IMR-90 (cell line): ENCODE results near the gene ADCY5. TPM values are rescaled to one million over a fixed set of nuclear protein-coding genes. Genes with fewer than 3 reads are reported as not detected.

Experiments used
- ATAC-seq: fragments of 200-7000 bp; cut with Tn5 transposase; 2 replicates; pipeline ENCODE4 v1.9.1; 2020; ENCODE audit warnings: low read depth, mild to moderate bottlenecking, moderate library complexity
- BruUV-seq: library from RNA; stranded (reverse); fragments of 400-500 nt; replicated peaks from 2 replicates; lab custom pipeline; 2021; lab: Mats Ljungman, UMichigan
- CTCF ChIA-PET: fragments of 300-600 bp; formaldehyde crosslinking; extraction: SDS; loops from one replicate; lab custom pipeline; 2021; ENCODE audit warnings: antibody characterized with exemption; lab: Yijun Ruan, JAX
- POLR2A ChIA-PET: fragments of 300-600 bp; sonication (Branson Sonifier 250); formaldehyde crosslinking; loops from one replicate; lab custom pipeline; 2022; ENCODE audit warnings: antibody characterized with exemption; ENCODE audit not compliant: unreplicated experiment; lab: Charles Lee
- DNase-seq: peaks from one replicate; pipeline ENCODE4 v3.0.0; 2013
- H2AFZ ChIP-seq: replicated peaks from 2 replicates; pipeline ENCODE3; 2013; ENCODE audit warnings: low read length, mild to moderate bottlenecking; ENCODE audit not compliant: poor library complexity
- H2AK5ac ChIP-seq: 2 replicates; pipeline ENCODE4 v1.6.1; 2013; ENCODE audit warnings: low read depth, low read length, inconsistent platforms
- H2AK9ac ChIP-seq: replicated peaks from 2 replicates; pipeline ENCODE3; 2013; ENCODE audit warnings: mild to moderate bottlenecking, low read depth, low read length, moderate library complexity; ENCODE audit not compliant: poor library complexity
- H2BK120ac ChIP-seq: 2 replicates; pipeline ENCODE4 v1.6.1; 2013; ENCODE audit warnings: low read depth, low read length, inconsistent platforms
- H2BK15ac ChIP-seq: 3 replicates; pipeline ENCODE4 v1.6.1; 2013; ENCODE audit warnings: low read depth, low read length, inconsistent platforms
- H2BK20ac ChIP-seq: 2 replicates; pipeline ENCODE4 v1.6.1; 2013; ENCODE audit warnings: low read depth, mild to moderate bottlenecking, inconsistent platforms, low read length, moderate library complexity
- H2BK5ac ChIP-seq: 2 replicates; pipeline ENCODE4 v1.6.1; 2013; ENCODE audit warnings: mild to moderate bottlenecking, low read depth, low read length, inconsistent platforms; ENCODE audit not compliant: poor library complexity, severe bottlenecking
- H3K14ac ChIP-seq: replicated peaks from 2 replicates; pipeline ENCODE4 v1.6.1; 2013; ENCODE audit warnings: low read depth, low read length, inconsistent platforms
- H3K18ac ChIP-seq: 2 replicates; pipeline ENCODE4 v1.6.1; 2013; ENCODE audit warnings: low read depth, low read length, control low read depth
- H3K23ac ChIP-seq: 2 replicates; pipeline ENCODE4 v1.6.1; 2013; ENCODE audit warnings: low read depth, low read length, inconsistent platforms
- H3K27ac ChIP-seq: 2 replicates; pipeline ENCODE4 v1.5.1; 2013; ENCODE audit warnings: mild to moderate bottlenecking, control low read depth, low read length; ENCODE audit not compliant: insufficient read depth
- H3K27me3 ChIP-seq: 2 replicates; pipeline ENCODE4 v1.6.1; 2013; ENCODE audit warnings: low read length; ENCODE audit not compliant: control insufficient read depth, insufficient read depth
- H3K36me3 ChIP-seq: 2 replicates; pipeline ENCODE4 v1.6.1; 2013; ENCODE audit warnings: low read length, mixed read lengths; ENCODE audit not compliant: control insufficient read depth, insufficient read depth
- H3K4ac ChIP-seq: 2 replicates; pipeline ENCODE4 v1.6.1; 2013; ENCODE audit warnings: low read depth, low read length, inconsistent platforms
- H3K4me1 ChIP-seq: 2 replicates; pipeline ENCODE4 v1.6.1; 2013; ENCODE audit warnings: low read length, mixed read lengths; ENCODE audit not compliant: control insufficient read depth, insufficient read depth
- H3K4me2 ChIP-seq: 2 replicates; pipeline ENCODE4 v1.6.1; 2013; ENCODE audit warnings: low read depth, mild to moderate bottlenecking, control low read depth, low read length, moderate library complexity
- H3K4me3 ChIP-seq: 2 replicates; pipeline ENCODE4 v1.5.1; 2013; ENCODE audit warnings: low read depth, mild to moderate bottlenecking, control low read depth, low read length, moderate library complexity; ENCODE audit not compliant: insufficient read depth
- H3K56ac ChIP-seq: 2 replicates; pipeline ENCODE4 v1.6.1; 2013; ENCODE audit warnings: low read length, inconsistent platforms; ENCODE audit not compliant: insufficient read depth; ENCODE audit errors: extremely low read depth
- H3K79me1 ChIP-seq, 2 experiments: 2 replicates each; pipeline ENCODE4 v1.6.1; 2013; ENCODE audit warnings: low read length in 2 of 2, inconsistent platforms in 1 of 2, low read depth in 1 of 2
- H3K9ac ChIP-seq: 2 replicates; pipeline ENCODE4 v1.6.1; 2013; ENCODE audit warnings: low read depth, low read length, control low read depth
- H3K9me1 ChIP-seq: 2 replicates; pipeline ENCODE4 v1.6.1; 2013; ENCODE audit warnings: low read length, inconsistent platforms; ENCODE audit not compliant: insufficient read depth
- H3K9me3 ChIP-seq: 2 replicates; pipeline ENCODE4 v1.6.1; 2013; ENCODE audit warnings: low read length; ENCODE audit not compliant: control insufficient read depth, insufficient read depth
- H4K20me1 ChIP-seq: 2 replicates; pipeline ENCODE4 v1.6.1; 2013; ENCODE audit warnings: low read length, inconsistent platforms; ENCODE audit not compliant: insufficient read depth
- H4K5ac ChIP-seq: 2 replicates; pipeline ENCODE4 v1.6.1; 2013; ENCODE audit warnings: mild to moderate bottlenecking, low read depth, low read length, control low read depth
- H4K8ac ChIP-seq, 2 experiments: 2 replicates each; pipeline ENCODE4 v1.6.1; 2013; ENCODE audit warnings: low read depth in 2 of 2, low read length in 2 of 2, control low read depth in 1 of 2, inconsistent platforms in 1 of 2
- H4K91ac ChIP-seq: 2 replicates; pipeline ENCODE4 v1.6.1; 2013; ENCODE audit warnings: low read depth, low read length, inconsistent platforms; ENCODE audit not compliant: insufficient read depth
- BHLHE40 ChIP-seq: fragments of 150-350 bp; IDR thresholded peaks from 2 replicates; pipeline ENCODE4 v1.6.1; 2016; ENCODE audit warnings: mild to moderate bottlenecking, low read depth, low read length
- CEBPB ChIP-seq: IDR thresholded peaks from 2 replicates; pipeline ENCODE4 v1.6.1; 2012; ENCODE audit warnings: low read depth, low read length, improper control_type of control experiment
- CHD1 ChIP-seq: IDR thresholded peaks from 2 replicates; pipeline ENCODE4 v1.6.1; 2012; ENCODE audit warnings: low read depth, low read length, improper control_type of control experiment
- ELK1 ChIP-seq: fragments of 150-350 bp; IDR thresholded peaks from 2 replicates; pipeline ENCODE4 v1.6.1; 2016; ENCODE audit warnings: low read depth, mild to moderate bottlenecking, low read length, moderate library complexity, borderline replicate concordance
- FOS ChIP-seq: fragments of 150-350 bp; IDR thresholded peaks from 2 replicates; pipeline ENCODE4 v1.6.1; 2016; ENCODE audit warnings: low read depth, low read length
- MAFK ChIP-seq: IDR thresholded peaks from 2 replicates; pipeline ENCODE4 v1.6.1; 2012; ENCODE audit warnings: low read depth, low read length, improper control_type of control experiment
- MAZ ChIP-seq: IDR thresholded peaks from 2 replicates; pipeline ENCODE4 v1.6.1; 2012; ENCODE audit warnings: low read depth, mild to moderate bottlenecking, low read length, improper control_type of control experiment, moderate library complexity, borderline replicate concordance
- MXI1 ChIP-seq: IDR thresholded peaks from 2 replicates; pipeline ENCODE4 v1.6.1; 2012; ENCODE audit warnings: low read depth, mild to moderate bottlenecking, low read length, moderate library complexity, borderline replicate concordance
- NFE2L2 ChIP-seq: fragments of 150-350 bp; IDR thresholded peaks from 2 replicates; pipeline ENCODE4 v1.6.1; 2016; ENCODE audit warnings: low read depth, mild to moderate bottlenecking, low read length
- POLR2A ChIP-seq: IDR thresholded peaks from 2 replicates; pipeline ENCODE4 v1.6.1; 2012; ENCODE audit warnings: mild to moderate bottlenecking, low read depth, low read length
- RAD21 ChIP-seq: IDR thresholded peaks from 2 replicates; pipeline ENCODE4 v1.6.1; 2012; ENCODE audit warnings: low read length, improper control_type of control experiment
- RCOR1 ChIP-seq: IDR thresholded peaks from 2 replicates; pipeline ENCODE4 v1.6.1; 2012; ENCODE audit warnings: mild to moderate bottlenecking, low read length, improper control_type of control experiment; ENCODE audit not compliant: insufficient replicate concordance
- RFX5 ChIP-seq: IDR thresholded peaks from 2 replicates; pipeline ENCODE4 v1.8.0; 2012; ENCODE audit warnings: low read depth, mild to moderate bottlenecking, low read length, moderate library complexity
- SMC3 ChIP-seq: fragments of 150-350 bp; IDR thresholded peaks from 2 replicates; pipeline ENCODE4 v1.6.1; 2016; ENCODE audit warnings: low read depth, mild to moderate bottlenecking, antibody characterized with exemption, low read length, moderate library complexity
- USF2 ChIP-seq: fragments of 150-350 bp; IDR thresholded peaks from 2 replicates; pipeline ENCODE4 v1.6.1; 2017; ENCODE audit warnings: mild to moderate bottlenecking, antibody characterized with exemption, low read length, low read depth
- WGBS, 2 experiments: methylation state at CpG; one replicate each; pipeline versions ENCODE4 v1.1.5 to v1.1.7; 2013; ENCODE audit warnings: missing lambda C conversion rate in 2 of 2; ENCODE audit not compliant: insufficient read length in 1 of 2; ENCODE audit errors: extremely low coverage in 2 of 2; 5-methylcytosine and 5-hydroxymethylcytosine counted together
- dilution Hi-C: fragments of 300-500 bp; cut with HindIII; formaldehyde crosslinking; loops from one replicate; pipeline ENCODE4 v1.14.3; 2018; ENCODE audit warnings: low sequenced_read_pairs; ENCODE audit not compliant: unreplicated experiment
- in situ Hi-C: fragments of 300-500 bp; cut with MboI; formaldehyde crosslinking; loops from 3 replicates; pipeline ENCODE4 v1.14.3; 2019; ENCODE audit warnings: low sequenced_read_pairs, inconsistent platforms, mixed read lengths
- intact Hi-C: fragments of 100-400 bp; cut with micrococcal nuclease; formaldehyde crosslinking; loops from 2 replicates; pipeline ENCODE4 v1.10.0; 2022
- polyA plus RNA-seq, 3 experiments: library from polyadenylated mRNA; depleted of rRNA; stranded (reverse); fragments of >200 nt; gene quantifications; 2 replicates each; pipeline ENCODE4 v1.2.3, GENCODE V29; 2012; ENCODE audit warnings: low replicate concordance in 1 of 3
- total RNA-seq: library from RNA; depleted of rRNA; stranded (reverse); fragments of >200 nt; gene quantifications from 2 replicates; pipeline ENCODE4 v1.2.3, GENCODE V29; 2012
- TF ChIP-seq, protein P1 (sequence below): conservative IDR thresholded peaks from 2 replicates; pipeline ENCODE4 v1.5.1; 2012; ENCODE audit warnings: mild to moderate bottlenecking, low read depth, low read length, improper control_type of control experiment

The ADCY5 gene
- total and polyA plus RNA-seq, 2 of the 4 experiments (the other 2 are of a cell fraction), result 0.14 to 0.18 TPM

GRCh38 chr3:123480428-123480827 lies 31.5 kb upstream of the ADCY5 start:
- dilution Hi-C loops (no loop called here), in situ Hi-C loops (no loop called here), intact Hi-C loops (no loop called here)
- no peak overlapping the region for H3K27ac ChIP-seq
- no peaks in the 10 kb centered on the region for H3K79me1 ChIP-seq
- H3K27me3 ChIP-seq, result peaks cover 61% of the 10 kb centered on the region
- no peaks in the 10 kb centered on the region for H3K36me3 ChIP-seq
- H3K14ac ChIP-seq, result no peak overlapping the region
- H3K9me1 ChIP-seq, result no peaks in the 10 kb centered on the region
- no peak overlapping the region for H3K4me2 ChIP-seq
- H2AK9ac ChIP-seq, result no peak overlapping the region
- H2BK120ac ChIP-seq, result no peak overlapping the region
- no peaks in the 10 kb centered on the region for H4K20me1 ChIP-seq
- H3K4me1 ChIP-seq, result no peaks in the 10 kb centered on the region
- no peak overlapping the region for H3K56ac ChIP-seq
- no peak overlapping the region for H3K23ac ChIP-seq
- no CpG with 5 or more reads among the region's 4 CpGs for WGBS, 2 experiments
- no peak for TF ChIP-seq FOS
- TF ChIP-seq RCOR1, result no peak
- TF ChIP-seq MAFK, result no peak
- no peak for TF ChIP-seq CEBPB
- no peak for TF ChIP-seq RFX5
- TF ChIP-seq ELK1, result no peak
- no peak for TF ChIP-seq NFE2L2
- no peak for TF ChIP-seq RAD21
- TF ChIP-seq BHLHE40, result no peak
- TF ChIP-seq, protein P1, sequence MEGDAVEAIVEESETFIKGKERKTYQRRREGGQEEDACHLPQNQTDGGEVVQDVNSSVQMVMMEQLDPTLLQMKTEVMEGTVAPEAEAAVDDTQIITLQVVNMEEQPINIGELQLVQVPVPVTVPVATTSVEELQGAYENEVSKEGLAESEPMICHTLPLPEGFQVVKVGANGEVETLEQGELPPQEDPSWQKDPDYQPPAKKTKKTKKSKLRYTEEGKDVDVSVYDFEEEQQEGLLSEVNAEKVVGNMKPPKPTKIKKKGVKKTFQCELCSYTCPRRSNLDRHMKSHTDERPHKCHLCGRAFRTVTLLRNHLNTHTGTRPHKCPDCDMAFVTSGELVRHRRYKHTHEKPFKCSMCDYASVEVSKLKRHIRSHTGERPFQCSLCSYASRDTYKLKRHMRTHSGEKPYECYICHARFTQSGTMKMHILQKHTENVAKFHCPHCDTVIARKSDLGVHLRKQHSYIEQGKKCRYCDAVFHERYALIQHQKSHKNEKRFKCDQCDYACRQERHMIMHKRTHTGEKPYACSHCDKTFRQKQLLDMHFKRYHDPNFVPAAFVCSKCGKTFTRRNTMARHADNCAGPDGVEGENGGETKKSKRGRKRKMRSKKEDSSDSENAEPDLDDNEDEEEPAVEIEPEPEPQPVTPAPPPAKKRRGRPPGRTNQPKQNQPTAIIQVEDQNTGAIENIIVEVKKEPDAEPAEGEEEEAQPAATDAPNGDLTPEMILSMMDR, result no peak
- no peak for TF ChIP-seq SMC3
- TF ChIP-seq MAZ, result no peak
- no peak for TF ChIP-seq CHD1
- TF ChIP-seq USF2, result no peak
- TF ChIP-seq POLR2A, result no peak
- no peak for TF ChIP-seq MXI1
- no peak overlapping the region for H2AK5ac ChIP-seq
- no peaks in the 10 kb centered on the region for H3K9me3 ChIP-seq
- DNase-seq (no peak), ATAC-seq (no peak)
- H2BK5ac ChIP-seq, result no peak overlapping the region
- no peak overlapping the region for H3K9ac ChIP-seq
- H4K5ac ChIP-seq, result no peak overlapping the region
- H3K18ac ChIP-seq, result no peak overlapping the region
- no peak overlapping the region for H2BK15ac ChIP-seq
- H3K4me3 ChIP-seq, result no peak overlapping the region
- BruUV-seq, result no TSS peak
- POLR2A ChIA-PET, result no interaction called here
- no peak overlapping the region for H4K91ac ChIP-seq
- CTCF ChIA-PET, result no interaction called here
- no peak overlapping the region for H2AFZ ChIP-seq
- no peak overlapping the region for H3K4ac ChIP-seq
- H2BK20ac ChIP-seq, result no peak overlapping the region
- H4K8ac ChIP-seq, result no peak overlapping the region
